Measurements from ENCODE around the gene RBPMS2. TPM values are rescaled to one million over a fixed set of nuclear protein-coding genes. Genes with fewer than 3 reads are reported as not detected.

Gene RBPMS2
- total RNA-seq, 1 experiment from 2014 or later = not detected

DNA sequence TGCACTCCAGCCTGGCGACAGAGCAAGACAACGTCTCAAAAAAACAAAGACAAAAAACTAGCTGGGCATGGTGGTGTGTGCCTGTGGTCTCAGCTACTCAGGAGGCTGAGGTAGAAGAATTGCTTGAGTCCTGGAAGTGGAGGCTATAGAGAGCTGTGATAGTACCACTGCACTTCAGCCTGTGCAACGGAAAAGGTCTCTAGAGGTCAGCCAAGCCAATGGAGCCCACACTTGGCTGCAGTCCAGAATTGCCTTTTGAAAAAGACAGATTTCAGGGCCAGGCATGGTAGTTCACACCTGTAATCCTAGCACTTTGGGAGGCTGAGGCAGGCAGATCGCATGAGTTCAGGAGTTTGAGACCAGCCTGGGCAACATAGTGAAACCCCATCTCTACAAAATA, 8.4 kb upstream of the RBPMS2 start:
- DNase-seq (ENCODE audit: low read depth) = no peak

DNA sequence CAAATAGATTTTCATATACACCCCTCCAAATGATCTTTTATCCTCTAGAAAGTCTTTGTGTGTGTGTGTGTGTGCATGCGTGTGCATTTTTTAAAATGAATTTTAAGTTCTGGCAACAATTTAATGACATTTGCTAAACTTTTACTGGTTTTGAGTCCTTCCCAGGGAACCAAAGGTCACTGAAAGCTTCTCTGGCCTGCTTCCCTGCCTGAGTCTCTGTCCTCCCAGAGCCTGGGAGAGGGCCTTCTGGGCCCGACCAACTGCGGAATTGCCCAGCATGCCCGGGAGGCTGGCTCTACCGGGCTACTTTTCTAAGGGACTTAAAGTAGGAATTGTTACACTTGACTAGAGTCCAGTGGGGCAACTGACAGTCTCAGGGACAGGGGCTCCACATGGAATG, 7.4 kb upstream of the RBPMS2 start:
- DNase-seq (ENCODE audit: low read depth) = no peak

DNA sequence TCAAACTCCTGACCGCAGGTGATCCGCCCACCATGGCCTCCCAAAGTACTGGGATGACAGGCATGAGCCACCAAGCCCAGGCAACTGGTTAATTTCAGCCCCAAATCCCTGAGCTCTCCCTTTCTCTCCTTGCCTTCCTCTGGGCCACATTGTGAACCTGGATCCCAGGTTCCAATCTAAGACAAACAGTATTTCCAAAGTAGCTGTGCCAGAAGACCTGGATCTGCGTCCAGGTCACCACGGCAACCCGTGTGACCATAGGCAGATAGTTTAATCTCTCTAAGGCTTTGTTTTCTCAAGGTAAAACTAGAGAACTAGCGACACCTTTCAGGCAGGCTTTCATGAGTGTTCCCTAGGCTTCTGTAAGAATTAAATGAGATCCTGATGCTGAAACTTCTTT, 5.9 kb upstream of the RBPMS2 start:
- no peak for DNase-seq (ENCODE audit: low read depth)

DNA sequence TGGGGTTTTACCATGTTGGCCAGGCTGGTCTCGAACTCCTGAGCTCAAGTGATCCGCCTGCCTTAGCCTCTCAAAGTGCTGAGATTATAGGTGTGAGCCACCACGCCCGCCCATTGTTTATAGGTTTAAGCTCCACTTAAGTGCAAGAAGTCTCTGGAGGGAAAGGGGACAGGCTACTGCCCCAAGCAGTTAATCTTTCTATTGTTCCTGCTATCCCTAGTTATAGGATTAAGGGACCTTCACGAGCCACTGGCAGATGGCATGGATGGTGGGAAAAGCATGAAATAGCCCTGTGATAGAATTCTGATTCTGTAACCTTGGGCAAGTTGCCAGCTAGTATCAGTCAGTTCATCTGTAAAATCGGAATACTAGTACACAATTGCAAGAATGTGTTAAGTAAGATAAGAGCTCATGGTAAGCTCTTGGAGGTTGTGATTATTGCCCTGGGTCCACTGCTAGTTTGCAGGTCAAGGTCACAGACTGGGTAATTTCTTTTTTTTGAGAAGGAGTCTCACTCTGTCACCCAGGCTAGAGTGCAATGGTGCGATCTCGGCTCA, 5.3 kb upstream of the RBPMS2 start:
- no peak for DNase-seq (ENCODE audit: low read depth)

- DNase-seq (ENCODE audit: low read depth) = no peak
Observed at GRCh38 chr15:64779630-64780029, 4.2 kb upstream of the RBPMS2 start.

GRCh38 chr15:64779024-64779423, 3.6 kb upstream of the RBPMS2 start:
- DNase-seq (ENCODE audit: low read depth) = no peak

- DNase-seq (ENCODE audit: low read depth) = no peak
Observed at GRCh38 chr15:64776402-64776786, 1.0 kb upstream of the RBPMS2 start.

- no peak for DNase-seq (ENCODE audit: low read depth)
Observed at GRCh38 chr15:64774629-64775493, 528 bp downstream of the RBPMS2 start.

DNA sequence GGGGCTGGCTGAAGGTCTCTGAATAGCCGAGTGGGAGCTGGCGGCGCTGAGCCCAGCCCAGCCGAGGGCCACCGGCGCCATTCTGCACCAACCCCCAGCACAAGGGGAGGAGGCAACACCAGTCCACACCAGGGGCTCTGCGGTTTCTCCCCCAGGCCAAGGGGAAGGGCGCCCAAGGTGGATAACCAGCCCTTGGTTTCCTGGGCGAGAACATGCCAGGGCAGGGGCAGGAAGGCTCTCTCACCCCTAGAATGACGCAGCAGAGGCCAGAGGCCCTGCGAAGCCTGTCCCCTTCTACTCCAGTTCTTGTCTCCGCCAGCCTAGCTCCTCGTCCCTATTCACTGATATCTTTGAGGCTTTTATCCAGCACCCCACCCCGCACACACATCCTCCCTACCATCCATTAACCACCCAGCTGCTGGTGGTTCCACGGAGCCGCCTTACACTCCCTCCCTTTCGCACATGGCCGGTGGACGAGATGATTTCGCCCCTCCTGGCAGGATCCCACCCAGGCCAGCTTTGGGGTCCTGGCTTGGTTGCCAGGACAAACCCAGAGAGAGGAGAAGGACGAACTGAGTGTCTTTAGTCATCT, 1.3 kb downstream of the RBPMS2 start:
- no peak for DNase-seq (ENCODE audit: low read depth)

- no peak for DNase-seq (ENCODE audit: low read depth)
Observed at GRCh38 chr15:64773606-64774005, 1.8 kb downstream of the RBPMS2 start.

DNA sequence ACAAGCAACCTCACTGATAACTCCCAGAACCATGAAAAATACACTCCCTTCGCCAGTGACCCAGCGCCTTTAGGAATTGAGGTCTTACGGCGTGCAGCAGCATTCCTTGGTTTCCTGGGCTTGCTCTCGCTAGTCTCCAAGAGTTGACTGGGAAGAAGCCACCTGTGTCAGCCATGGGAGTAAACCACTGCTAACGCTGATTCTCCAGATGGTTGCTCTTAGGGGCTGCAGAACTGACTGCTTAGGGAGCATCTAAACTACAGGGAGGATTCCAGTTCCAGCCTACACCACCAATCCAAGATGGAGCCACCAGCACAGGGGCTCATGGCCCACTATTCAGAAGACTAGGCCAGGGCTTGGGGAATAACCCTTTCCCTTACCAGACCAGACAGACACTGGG, 2.4 kb downstream of the RBPMS2 start:
- no peak for DNase-seq (ENCODE audit: low read depth)

DNA sequence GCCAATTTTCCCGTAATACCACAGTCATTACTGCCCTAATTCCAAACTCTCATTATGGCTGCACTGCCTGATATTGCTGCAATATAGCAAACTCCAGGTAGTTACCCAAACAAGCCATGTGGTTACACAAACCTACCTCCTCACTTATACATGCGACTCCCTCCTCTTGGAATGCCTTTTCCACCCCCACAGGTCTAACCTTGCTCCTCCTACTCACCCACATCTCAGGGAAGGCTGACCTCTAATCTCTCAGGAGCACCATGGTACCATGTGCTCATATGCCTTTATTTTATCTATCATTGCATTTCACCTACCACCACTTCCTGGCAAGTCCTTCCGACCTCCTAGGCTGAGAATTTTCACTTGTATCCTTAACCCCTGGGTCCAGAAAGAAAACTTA, 2.9 kb downstream of the RBPMS2 start:
- DNase-seq (ENCODE audit: low read depth) = no peak

- DNase-seq (ENCODE audit: low read depth) = no peak
Observed at GRCh38 chr15:64770626-64771025, 4.8 kb downstream of the RBPMS2 start.

- DNase-seq (ENCODE audit: low read depth) = no peak
Observed at GRCh38 chr15:64767203-64767602, 8.2 kb downstream of the RBPMS2 start.

DNA sequence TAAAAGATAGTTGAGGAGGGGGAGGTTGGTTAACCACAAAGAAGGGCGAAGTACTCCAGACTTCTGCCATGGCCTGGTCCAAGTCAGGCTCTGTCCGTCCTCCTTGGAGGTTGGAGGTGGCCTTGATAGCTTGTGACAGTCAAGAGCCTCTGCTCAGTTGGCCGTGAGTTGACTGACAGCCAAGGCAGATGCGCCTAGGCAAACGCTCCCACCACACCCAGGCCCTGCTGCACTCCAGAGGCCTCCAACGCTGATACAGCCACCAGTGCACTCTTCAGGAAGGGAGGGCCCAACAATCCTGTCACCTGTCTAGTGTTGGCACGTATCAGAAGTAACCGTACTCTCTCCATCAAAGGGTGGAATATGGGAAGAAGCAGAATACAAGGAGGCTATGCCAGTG, 9.3 kb downstream of the RBPMS2 start:
- no peak for DNase-seq (ENCODE audit: low read depth)

DNA sequence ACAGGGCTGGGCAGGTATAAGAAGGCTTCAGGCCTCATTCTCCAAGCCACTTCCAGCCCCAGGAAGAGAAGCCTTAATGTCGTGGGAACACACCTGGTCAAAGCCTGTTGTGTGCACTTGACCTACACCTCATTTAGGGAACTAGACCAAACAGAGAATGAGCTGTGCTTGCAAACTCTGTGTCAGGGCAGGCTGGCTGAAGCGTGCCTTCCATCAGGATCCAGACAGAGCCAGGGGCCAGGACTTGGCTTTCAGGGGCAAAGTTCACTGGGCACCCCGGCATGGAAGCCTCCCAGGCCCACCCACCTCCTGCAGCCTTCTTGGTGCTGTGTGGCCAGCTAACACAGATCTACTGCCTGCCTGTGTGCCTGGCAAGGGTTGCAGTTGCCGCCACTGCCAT, 11.5 kb downstream of the RBPMS2 start:
- DNase-seq (ENCODE audit: low read depth) = no peak

GRCh38 chr15:64763462-64763861, 11.9 kb downstream of the RBPMS2 start:
- no peak for DNase-seq (ENCODE audit: low read depth)

DNA sequence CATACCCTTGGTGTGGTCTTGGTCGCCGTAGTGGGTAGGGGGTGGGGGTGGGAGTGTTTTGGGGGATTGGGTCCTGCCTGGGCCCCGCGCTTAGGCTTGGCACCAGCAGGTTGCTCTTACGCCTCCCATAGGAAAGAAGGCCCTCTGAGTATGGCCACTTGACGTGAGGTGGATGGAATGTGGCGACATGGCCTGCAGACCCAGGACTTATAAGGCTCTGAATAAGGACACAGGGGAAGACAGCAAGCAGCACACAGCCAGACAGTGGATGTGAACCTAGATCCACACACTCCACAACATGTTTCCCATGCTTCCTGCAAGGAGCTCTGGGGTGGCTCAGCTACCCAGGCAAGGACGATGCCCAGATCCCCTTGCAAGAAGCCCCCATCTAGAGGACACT, 12.4 kb downstream of the RBPMS2 start:
- DNase-seq (ENCODE audit: low read depth) = no peak

GRCh38 chr15:64762546-64762945, 12.8 kb downstream of the RBPMS2 start:
- no peak for DNase-seq (ENCODE audit: low read depth)

DNA sequence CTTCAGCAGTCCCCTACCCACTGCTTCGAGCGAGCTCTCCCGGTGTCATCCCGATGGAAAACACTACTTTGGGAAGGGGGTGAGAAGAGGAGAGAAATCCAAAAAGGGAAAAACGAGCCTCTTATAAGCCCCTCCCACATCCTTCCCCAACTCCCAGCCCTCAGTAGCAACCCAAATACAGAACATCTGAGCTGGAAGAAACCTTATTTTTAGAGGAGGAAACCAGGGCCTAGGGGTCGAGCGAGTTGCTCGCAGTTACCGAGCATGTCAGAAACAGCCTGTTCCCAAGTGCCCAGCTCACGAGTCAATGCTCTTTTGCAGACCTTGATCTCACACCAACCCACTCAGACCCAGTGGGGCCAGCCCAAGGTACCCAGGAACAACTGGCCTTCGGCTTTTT, 14.2 kb downstream of the RBPMS2 start:
- no peak for DNase-seq (ENCODE audit: low read depth)

DNA sequence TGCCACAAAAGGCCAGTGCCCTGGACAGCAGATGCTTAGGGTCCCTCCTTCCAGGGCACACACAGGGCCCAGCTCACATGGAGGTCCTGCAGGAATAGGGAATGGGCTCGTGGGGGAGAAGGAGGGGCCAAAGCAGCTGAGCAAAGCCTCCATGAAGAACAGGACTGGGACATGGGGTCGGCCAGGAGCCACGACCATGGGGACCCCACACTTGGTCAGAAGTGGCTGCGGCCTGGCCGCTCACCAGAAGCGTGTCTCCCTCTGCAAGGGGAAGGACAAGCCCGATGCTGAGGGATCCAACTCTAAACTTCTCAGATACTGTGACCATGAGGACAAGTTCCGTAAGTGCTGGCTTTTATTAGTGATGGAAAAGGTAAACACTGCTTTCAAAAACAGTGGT, 15.3 kb downstream of the RBPMS2 start:
- DNase-seq (ENCODE audit: low read depth) = no peak

GRCh38 chr15:64755427-64755940, 19.9 kb downstream of the RBPMS2 start:
- DNase-seq (ENCODE audit: low read depth) = no peak
